ENCODE measurements around the gene PRR14.

DNA sequence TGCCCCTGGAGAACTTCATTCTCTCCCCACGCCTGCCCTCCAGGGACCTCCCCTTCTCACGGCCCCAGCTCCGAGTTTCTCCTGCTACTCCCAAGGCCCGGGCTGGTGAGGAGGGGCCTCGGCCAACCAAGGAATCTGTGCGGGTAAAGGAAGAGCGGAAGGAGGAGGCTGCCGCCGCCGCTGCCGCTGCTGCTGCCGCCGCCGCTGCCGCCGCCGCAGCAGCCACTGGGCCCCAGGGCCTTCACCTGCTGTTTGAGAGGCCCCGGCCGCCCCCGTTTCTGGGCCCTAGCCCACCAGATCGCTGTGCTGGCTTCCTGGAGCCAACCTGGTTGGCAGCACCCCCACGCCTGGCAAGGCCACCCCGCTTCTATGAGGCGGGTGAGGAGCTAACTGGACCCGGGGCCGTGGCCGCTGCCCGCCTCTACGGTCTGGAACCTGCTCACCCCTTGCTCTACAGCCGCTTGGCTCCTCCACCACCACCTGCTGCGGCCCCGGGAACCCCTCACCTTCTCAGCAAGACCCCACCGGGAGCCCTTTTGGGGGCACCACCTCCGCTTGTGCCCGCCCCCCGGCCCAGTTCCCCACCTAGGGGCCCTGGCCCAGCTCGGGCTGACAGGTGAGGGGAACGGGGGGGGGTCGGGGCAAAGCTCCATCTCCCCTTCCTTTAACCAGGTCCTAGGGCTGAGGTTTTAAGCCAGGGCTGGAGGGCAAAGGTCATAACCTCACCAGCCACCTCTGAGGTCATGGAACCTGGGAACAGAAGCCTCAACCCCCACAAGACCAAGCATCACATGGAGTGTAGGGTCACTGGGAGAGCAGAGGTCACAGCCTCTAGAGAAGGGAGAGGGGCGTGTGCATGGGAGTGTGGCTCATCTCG is 18.5 kb downstream of the PRR14 start:
- TF ChIP-seq POLR2A (IDR thresholded peaks at IDR 0.05; ENCODE audit: low read length) (no peak), GATA1 (IDR thresholded peaks at IDR 0.05; ENCODE audit: low read depth, low read length) (no peak)
